Loucy (cell line): Measurements from ENCODE around the gene KRTAP4-9.
"Not testable (repeated sequence)": the region's sequence is repeated elsewhere in the genome, so short reads cannot be mapped to it uniquely, and the experiment has no call there.

Experiments
- H2AFZ ChIP-seq: fragments of 200-600 bp; sonication (generic); 2 replicates; pipeline ENCODE4 v1.6.0; 2016; ENCODE audit warnings: antibody characterized with exemption, mild to moderate bottlenecking, low read length, moderate library complexity
- H3F3A ChIP-seq: fragments of 200-600 bp; 2 replicates; pipeline ENCODE4 v1.6.0; 2016; ENCODE audit warnings: antibody characterized with exemption, low read depth, mild to moderate bottlenecking
- H3K27me3 ChIP-seq: fragments of 200-600 bp; sonication (generic); 2 replicates; pipeline ENCODE4 v1.6.1; 2014; ENCODE audit warnings: low read length, mild to moderate bottlenecking; ENCODE audit not compliant: insufficient read depth, poor library complexity, severe bottlenecking
- H3K36me3 ChIP-seq: fragments of 200-600 bp; sonication (generic); 2 replicates; pipeline ENCODE4 v1.6.1; 2016; ENCODE audit warnings: low read length; ENCODE audit not compliant: insufficient read depth
- H3K4me1 ChIP-seq: fragments of 200-600 bp; sonication (generic); 2 replicates; pipeline ENCODE4 v1.5.1; 2014; ENCODE audit warnings: low read length, mild to moderate bottlenecking; ENCODE audit not compliant: insufficient read depth, poor library complexity, severe bottlenecking
- H3K4me2 ChIP-seq: fragments of 200-600 bp; sonication (generic); 2 replicates; pipeline ENCODE4 v1.6.0; 2014; ENCODE audit warnings: antibody characterized with exemption, low read length, low read depth, mild to moderate bottlenecking; ENCODE audit not compliant: poor library complexity, severe bottlenecking
- H3K4me3 ChIP-seq: fragments of 200-600 bp; sonication (generic); 2 replicates; pipeline ENCODE4 v1.5.1; 2014; ENCODE audit warnings: low read length, mild to moderate bottlenecking, mixed read lengths; ENCODE audit not compliant: poor library complexity, severe bottlenecking
- H3K79me2 ChIP-seq: fragments of 200-600 bp; sonication (generic); 2 replicates; pipeline ENCODE4 v1.6.1; 2014; ENCODE audit warnings: low read length; ENCODE audit not compliant: insufficient read depth
- H3K9ac ChIP-seq: fragments of 200-600 bp; sonication (generic); 2 replicates; pipeline ENCODE4 v1.6.0; 2014; ENCODE audit warnings: mild to moderate bottlenecking, low read depth, low read length, moderate library complexity; ENCODE audit not compliant: poor library complexity, severe bottlenecking
- H3K9me2 ChIP-seq: fragments of 200-600 bp; sonication (generic); replicated peaks from 2 replicates; pipeline ENCODE4 v1.6.1; 2016; ENCODE audit warnings: low read depth, low read length, mixed read lengths
- H3K9me3 ChIP-seq: fragments of 200-600 bp; sonication (generic); 2 replicates; pipeline ENCODE4 v1.6.1; 2014; ENCODE audit warnings: mild to moderate bottlenecking, antibody characterized with exemption, low read length, low read depth; ENCODE audit not compliant: insufficient read depth
- H4K20me1 ChIP-seq: fragments of 200-600 bp; sonication (generic); 2 replicates; pipeline ENCODE4 v1.6.0; 2014; ENCODE audit warnings: antibody characterized with exemption, low read length, mild to moderate bottlenecking; ENCODE audit not compliant: insufficient read depth, poor library complexity, severe bottlenecking
- CTCF ChIP-seq: fragments of 200-600 bp; sonication (generic); conservative IDR thresholded peaks from 2 replicates; pipeline ENCODE4 v1.5.1; 2014; ENCODE audit warnings: mild to moderate bottlenecking, antibody characterized with exemption, low read length
- EZH2phosphoT487 ChIP-seq: fragments of 200-600 bp; IDR thresholded peaks from 2 replicates; pipeline ENCODE4 v1.6.1; 2018; ENCODE audit warnings: antibody characterized with exemption, mild to moderate bottlenecking, moderate library complexity, borderline replicate concordance

The KRTAP4-9 gene

GRCh38 chr17:41107941-41108450, 2.8 kb downstream of the KRTAP4-9 start:
- H3K4me2 ChIP-seq: peak overlapping the region; percentile 2
- H3K4me3 ChIP-seq: peak overlapping the region; percentile 5
- no peaks in the 10 kb centered on the region for H4K20me1 ChIP-seq
- no peaks in the 10 kb centered on the region for H3K79me2 ChIP-seq
- TF ChIP-seq CTCF: no peak
- TF ChIP-seq EZH2phosphoT487: no peak
- peaks cover 8% of the 10 kb centered on the region; the same call in 1 of the 2 replicates for H3K9me3 ChIP-seq
- no peaks in the 10 kb centered on the region for H3K27me3 ChIP-seq
- no peaks in the 10 kb centered on the region for H3K36me3 ChIP-seq
- peaks cover 2% of the 10 kb centered on the region; the same call in 1 of the 2 replicates for H3F3A ChIP-seq
- H3K4me1 ChIP-seq: peaks cover 25% of the 10 kb centered on the region
- H2AFZ ChIP-seq: peak overlapping the region; percentile 10; the same call in 1 of the 2 replicates
- H3K9ac ChIP-seq: no peak overlapping the region
- H3K9me2 ChIP-seq: no peaks in the 10 kb centered on the region

- not testable (repeated sequence) for H4K20me1 ChIP-seq, H3K27me3 ChIP-seq, H3K79me2 ChIP-seq, H3K36me3 ChIP-seq, H3K9me2 ChIP-seq, H3F3A ChIP-seq, H3K9ac ChIP-seq, H3K4me3 ChIP-seq, H2AFZ ChIP-seq
- H3K4me2 ChIP-seq: peak overlapping the region; percentile 2
- peaks cover 11% of the 10 kb centered on the region; the same call in 1 of the 2 replicates for H3K9me3 ChIP-seq
- peaks cover 25% of the 10 kb centered on the region for H3K4me1 ChIP-seq
Observed at GRCh38 chr17:41108728-41109386, 3.7 kb downstream of the KRTAP4-9 start.

GRCh38 chr17:41111151-41111885, 6.1 kb downstream of the KRTAP4-9 start:
- Histone ChIP-seq H3K4me1 (peaks cover 32% of the 10 kb centered on the region), H3K36me3 (no peaks in the 10 kb centered on the region), H3K9me2 (no peaks in the 10 kb centered on the region), H4K20me1 (no peaks in the 10 kb centered on the region), H3K9ac (no peak overlapping the region), H3K4me2 (no peak overlapping the region), H3K27me3 (no peaks in the 10 kb centered on the region), H3K4me3 (no peak overlapping the region), H2AFZ (no peak overlapping the region), H3K79me2 (no peaks in the 10 kb centered on the region), H3F3A (peaks cover 2% of the 10 kb centered on the region; the same call in 1 of the 2 replicates), H3K9me3 (peaks cover 11% of the 10 kb centered on the region; the same call in 1 of the 2 replicates)
- TF ChIP-seq EZH2phosphoT487 (no peak), CTCF (no peak)
